Measurements from ENCODE around the gene CHPT1. TPM values are rescaled to one million over a fixed set of nuclear protein-coding genes. Genes with fewer than 3 reads are reported as not detected.
A peak's percentile ranks its signal among the peaks of the same experiment; 100 is the strongest.

Gene CHPT1
- total and polyA plus RNA-seq, 8 donors, result 26.8 to 69.0 (median 30.4) TPM

GRCh38 chr12:101697930-101698799 lies 725 bp downstream of the CHPT1 start:
- peak; percentile 57 for ATAC-seq
- intact Hi-C loops (cut with DNase I), result no loop called here
- no peak for TF ChIP-seq CTCF (IDR thresholded peaks at IDR 0.05)

GRCh38 chr12:101698800-101699347 lies 1.4 kb downstream of the CHPT1 start:
- peak overlapping the region; percentile 89 to 90 for H3K27ac ChIP-seq
- peaks cover 23 to 61% of the 10 kb centered on the region in 2 donors for H3K4me1 ChIP-seq

More at GRCh38 chr12:101697930-101698799, 725 bp downstream of the CHPT1 start:
- Histone ChIP-seq H3K27me3 (no peaks in the 10 kb centered on the region), H3K4me3 (peak overlapping the region; percentile 72 to 95), H3K9me3 (no peaks in the 10 kb centered on the region), H3K4me1 (peaks cover 23 to 58% of the 10 kb centered on the region in 2 donors), H3K36me3 (no peaks in the 10 kb centered on the region), H3K27ac (peak overlapping the region; percentile 89 to 90)
- peak; percentile 22 to 89 (median 46) for DNase-seq

GRCh38 chr12:101700299-101700820 lies 2.9 kb downstream of the CHPT1 start:
- H3K4me3 ChIP-seq, result no peak overlapping the region
- ATAC-seq (no peak), DNase-seq (no peak)
- no peaks in the 10 kb centered on the region for H3K36me3 ChIP-seq
- H3K27me3 ChIP-seq, result no peaks in the 10 kb centered on the region
- TF ChIP-seq CTCF (IDR thresholded peaks at IDR 0.05), result no peak
- intact Hi-C loops (cut with DNase I), result no loop called here
- H3K27ac ChIP-seq, result no peak overlapping the region
- peaks cover 23 to 61% of the 10 kb centered on the region in 2 donors for H3K4me1 ChIP-seq
- no peaks in the 10 kb centered on the region for H3K9me3 ChIP-seq

More at GRCh38 chr12:101698800-101699347, 1.4 kb downstream of the CHPT1 start:
- no peaks in the 10 kb centered on the region for H3K36me3 ChIP-seq
- TF ChIP-seq CTCF (IDR thresholded peaks at IDR 0.05), result no peak
- H3K9me3 ChIP-seq, result no peaks in the 10 kb centered on the region
- DNase-seq (peak in 1 of 4 donors; percentile 11), ATAC-seq (peak; percentile 7)
- H3K27me3 ChIP-seq, result no peaks in the 10 kb centered on the region
- intact Hi-C loops (cut with DNase I), result no loop called here
- H3K4me3 ChIP-seq, result peak overlapping the region; percentile 72 to 95

GRCh38 chr12:101703487-101703886 lies 6.0 kb downstream of the CHPT1 start:
- no peak for TF ChIP-seq CTCF (IDR thresholded peaks at IDR 0.05)
- Histone ChIP-seq H3K4me3 (no peak overlapping the region), H3K9me3 (no peaks in the 10 kb centered on the region), H3K36me3 (no peaks in the 10 kb centered on the region), H3K27ac (no peak overlapping the region), H3K27me3 (no peaks in the 10 kb centered on the region), H3K4me1 (peaks cover 21 to 48% of the 10 kb centered on the region in 2 donors)
- DNase-seq (no peak), ATAC-seq (no peak)
- intact Hi-C loops (cut with DNase I), result no loop called here

GRCh38 chr12:101706403-101706802 lies 9.0 kb downstream of the CHPT1 start:
- H3K9me3 ChIP-seq, result no peaks in the 10 kb centered on the region
- peaks cover 7 to 23% of the 10 kb centered on the region in 2 donors for H3K4me1 ChIP-seq
- ATAC-seq (no peak), DNase-seq (no peak)
- no peak for TF ChIP-seq CTCF (IDR thresholded peaks at IDR 0.05)
- H3K27me3 ChIP-seq, result no peaks in the 10 kb centered on the region
- no peak overlapping the region for H3K27ac ChIP-seq
- H3K36me3 ChIP-seq, result no peaks in the 10 kb centered on the region
- H3K4me3 ChIP-seq, result no peak overlapping the region
- intact Hi-C loops (cut with DNase I), result no loop called here
